Non-pigmented ciliary epithelial cell (primary cell): Measurements from ENCODE around the gene CAPRIN2.

ENCODE experiments used
- DNase-seq: peaks from one replicate; pipeline ENCODE4 v3.0.0-alpha.2; 2010; ENCODE audit warnings: low read depth

Gene CAPRIN2

GRCh38 chr12:30698346-30698745 is 56.4 kb downstream of the CAPRIN2 start:
- no peak for DNase-seq

GRCh38 chr12:30696943-30697342 is 57.8 kb downstream of the CAPRIN2 start:
- no peak for DNase-seq

DNA sequence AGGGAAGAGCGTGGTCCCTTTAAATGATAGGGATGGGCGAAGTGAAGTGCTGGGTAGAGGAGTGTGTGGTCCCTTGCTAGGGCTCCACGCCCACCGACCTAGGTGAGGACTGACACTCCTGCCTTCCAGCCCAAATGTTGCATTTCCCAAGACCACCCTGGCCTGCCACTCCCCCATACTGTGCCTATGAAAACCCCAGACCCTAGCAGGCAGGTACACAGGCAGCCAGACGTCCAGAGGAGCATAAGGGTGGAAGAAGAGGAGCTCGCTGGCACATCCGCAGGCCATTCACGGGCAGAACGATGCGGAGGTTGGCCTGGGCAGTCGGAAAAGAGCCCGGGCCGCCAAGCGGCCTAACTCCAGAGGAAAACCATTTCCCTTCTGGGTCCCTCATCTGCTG is 58.3 kb downstream of the CAPRIN2 start:
- no peak for DNase-seq

- DNase-seq: no peak
Observed at GRCh38 chr12:30696103-30696408, 58.7 kb downstream of the CAPRIN2 start.

DNA sequence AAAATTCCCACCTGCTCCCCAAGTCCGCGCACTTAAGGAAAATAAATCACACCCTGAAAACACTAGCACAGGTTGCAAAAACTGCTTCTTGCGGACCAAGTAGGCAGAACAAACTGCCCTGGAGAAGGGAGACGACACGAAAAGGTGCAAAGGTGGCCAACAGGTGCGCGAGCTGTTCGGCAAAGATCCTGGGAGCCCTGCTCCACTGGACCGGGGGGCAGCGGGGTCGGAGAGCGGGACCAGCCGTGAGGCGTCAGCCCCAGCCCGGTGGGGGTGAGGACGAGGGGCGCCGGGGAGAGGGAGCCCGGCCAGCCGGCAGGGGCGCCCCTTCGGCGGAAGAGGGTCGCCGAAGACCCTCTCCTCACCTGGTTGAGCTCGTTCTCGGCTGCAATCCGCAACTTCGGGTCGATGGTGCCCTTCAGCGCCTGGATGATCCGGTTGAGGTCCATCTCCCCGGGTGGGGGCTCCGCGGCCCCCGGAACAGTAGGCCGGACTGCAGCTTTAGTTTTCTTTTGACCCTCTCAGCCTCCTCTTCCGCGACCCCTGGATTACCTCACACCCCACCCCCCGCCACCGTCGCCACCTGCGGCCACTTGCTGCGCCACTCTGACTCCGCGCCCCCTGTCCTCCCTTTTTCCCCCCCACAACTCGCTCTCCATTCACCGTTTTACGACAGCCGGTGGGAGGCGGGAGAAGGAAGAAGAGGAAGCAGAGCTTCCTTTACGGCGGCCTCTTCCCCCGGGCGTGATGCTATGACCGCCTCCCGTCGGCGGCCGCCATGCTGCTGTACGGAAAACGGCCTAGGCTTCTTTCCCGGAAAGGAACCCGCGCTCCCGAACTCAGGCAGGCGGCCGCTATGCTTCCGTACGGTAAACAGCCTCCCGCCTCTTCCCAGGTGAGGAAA is 59.3 kb downstream of the CAPRIN2 start, which contains the start of gene IPO8:
IPO8 (minus strand) TSS at position 671 of the 904 bp plus-strand sequence; CDS start at position 449, 222 bp downstream.
- no peak for DNase-seq

GRCh38 chr12:30694412-30695198 is 60.1 kb downstream of the CAPRIN2 start:
- DNase-seq: no peak

GRCh38 chr12:30692470-30692869 is 62.3 kb downstream of the CAPRIN2 start:
- DNase-seq: no peak

- DNase-seq: peak; percentile 43
Observed at GRCh38 chr12:30691122-30691879, 63.5 kb downstream of the CAPRIN2 start.

- DNase-seq: no peak
Observed at GRCh38 chr12:30687265-30687986, 67.3 kb downstream of the CAPRIN2 start.

DNA sequence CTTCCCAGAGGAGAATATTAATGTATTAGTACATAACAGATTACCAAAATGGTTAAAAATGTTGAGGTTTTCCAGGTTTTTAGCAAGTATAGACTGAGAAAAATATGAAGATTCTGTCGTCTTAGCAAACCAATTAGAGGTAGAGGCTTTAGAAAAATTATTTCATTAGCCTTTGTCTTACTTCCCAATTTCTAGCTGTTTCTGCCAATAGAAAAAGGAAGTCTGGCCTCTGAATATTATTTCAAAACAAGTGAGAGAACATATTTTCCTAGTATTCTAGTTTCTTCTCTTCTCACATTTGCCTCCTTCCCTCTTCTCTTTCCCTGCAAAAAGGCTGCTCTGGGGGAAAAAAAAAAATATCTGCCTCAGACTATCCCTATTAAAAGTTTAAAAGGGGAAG is 75.5 kb downstream of the CAPRIN2 start:
- DNase-seq: no peak

GRCh38 chr12:30678221-30678620 is 76.5 kb downstream of the CAPRIN2 start:
- DNase-seq: no peak

GRCh38 chr12:30661210-30661609 is 93.5 kb downstream of the CAPRIN2 start:
- no peak for DNase-seq
